Kidney (tissue), 14 donors: ENCODE measurements around the gene SENP3. TPM values are rescaled to one million over a fixed set of nuclear protein-coding genes. Genes with fewer than 3 reads are reported as not detected.

Experiments
- DNase-seq, 5 donors: peaks; one replicate each; pipeline ENCODE4 v3.0.0-alpha.2; 2013 to 2020
- FAIRE-seq: peaks from 2 replicates; lab custom pipeline; 2012; peaks lifted over from hg19 to GRCh38; lab: Jason Lieb, UNC
- H3K27ac ChIP-seq, 2 donors: one replicate each; pipeline ENCODE4 v1.7.0; 2013; ENCODE audit warnings: low read depth in 2 of 2, low read length in 2 of 2, inconsistent platforms in 1 of 2
- H3K27me3 ChIP-seq: one replicate; pipeline ENCODE4 v1.7.1; 2013; ENCODE audit warnings: low read length, inconsistent platforms; ENCODE audit not compliant: control insufficient read depth, insufficient read depth
- H3K36me3 ChIP-seq, 3 donors: one replicate each; pipeline versions ENCODE4 v1.7.0 to v1.7.1; 2013; ENCODE audit warnings: low read length in 3 of 3, control low read depth in 1 of 3, inconsistent platforms in 1 of 3; ENCODE audit not compliant: insufficient read depth in 3 of 3, control insufficient read depth in 2 of 3
- H3K4me1 ChIP-seq, 3 donors: one replicate each; pipeline versions ENCODE4 v1.7.0 to v1.7.1; 2013; ENCODE audit warnings: low read length in 3 of 3, inconsistent platforms in 1 of 3, low read depth in 1 of 3; ENCODE audit not compliant: control insufficient read depth in 2 of 3, insufficient read depth in 2 of 3
- H3K4me3 ChIP-seq, 3 donors: one replicate each; pipeline versions ENCODE4 v1.7.0 to v1.8.1; 2013; ENCODE audit warnings: low read length in 3 of 3, control low read depth in 1 of 3, inconsistent platforms in 1 of 3
- H3K9ac ChIP-seq, 3 donors: one replicate each; pipeline versions ENCODE4 v1.7.0 to v1.7.1; 2013; ENCODE audit warnings: low read length in 3 of 3, control low read depth in 1 of 3, inconsistent platforms in 1 of 3
- H3K9me3 ChIP-seq, 3 donors: one replicate each; pipeline versions ENCODE4 v1.7.0 to v1.7.1; 2013; ENCODE audit warnings: low read length in 3 of 3, control low read depth in 1 of 3, inconsistent platforms in 1 of 3; ENCODE audit not compliant: control insufficient read depth in 2 of 3, insufficient read depth in 1 of 3
- intact Hi-C: fragments of 100-400 bp; cut with DNase I; formaldehyde crosslinking; loops from one replicate; pipeline ENCODE4 v1.11.1; 2022
- polyA plus RNA-seq: library from polyadenylated mRNA; stranded (reverse); fragments of 350-450 nt; fragmentation: Illumina TruSeq; extraction: RNeasy Lipid Tissue Mini Kit (QIAGEN cat#74804); gene quantifications from one replicate; pipeline ENCODE4 v1.2.3, GENCODE V29; 2014; ENCODE audit warnings: low read depth, low replicate concordance; ENCODE audit not compliant: insufficient read depth
- total RNA-seq: library from RNA; stranded (reverse); fragmentation: NEBNext Ultra II Directional; extraction: Animal tissue kit (Norgen Biotek cat#: 25700); gene quantifications from one replicate; pipeline ENCODE4 v1.2.1, GENCODE V29; 2021
- TF ChIP-seq, protein P1 (sequence below): IDR thresholded peaks from 3 replicates; pipeline ENCODE4 v1.5.1; 2012; ENCODE audit warnings: mild to moderate bottlenecking, moderate library complexity, borderline replicate concordance; ENCODE audit not compliant: insufficient read depth; ENCODE audit errors: extremely low read depth
- donor health status: control.
- donor health status: control.
- donor health status: control.
- donor health status: control.
- donor health status: control.
- donor health status: DM: yes; HTN: yes; CAD: no.
- donor health status: Normal renal cell carcinoma (clear cell type).

The SENP3 gene
- total and polyA plus RNA-seq, 2 donors from 2014 or later, result 43.5 to 50.3 TPM

DNA sequence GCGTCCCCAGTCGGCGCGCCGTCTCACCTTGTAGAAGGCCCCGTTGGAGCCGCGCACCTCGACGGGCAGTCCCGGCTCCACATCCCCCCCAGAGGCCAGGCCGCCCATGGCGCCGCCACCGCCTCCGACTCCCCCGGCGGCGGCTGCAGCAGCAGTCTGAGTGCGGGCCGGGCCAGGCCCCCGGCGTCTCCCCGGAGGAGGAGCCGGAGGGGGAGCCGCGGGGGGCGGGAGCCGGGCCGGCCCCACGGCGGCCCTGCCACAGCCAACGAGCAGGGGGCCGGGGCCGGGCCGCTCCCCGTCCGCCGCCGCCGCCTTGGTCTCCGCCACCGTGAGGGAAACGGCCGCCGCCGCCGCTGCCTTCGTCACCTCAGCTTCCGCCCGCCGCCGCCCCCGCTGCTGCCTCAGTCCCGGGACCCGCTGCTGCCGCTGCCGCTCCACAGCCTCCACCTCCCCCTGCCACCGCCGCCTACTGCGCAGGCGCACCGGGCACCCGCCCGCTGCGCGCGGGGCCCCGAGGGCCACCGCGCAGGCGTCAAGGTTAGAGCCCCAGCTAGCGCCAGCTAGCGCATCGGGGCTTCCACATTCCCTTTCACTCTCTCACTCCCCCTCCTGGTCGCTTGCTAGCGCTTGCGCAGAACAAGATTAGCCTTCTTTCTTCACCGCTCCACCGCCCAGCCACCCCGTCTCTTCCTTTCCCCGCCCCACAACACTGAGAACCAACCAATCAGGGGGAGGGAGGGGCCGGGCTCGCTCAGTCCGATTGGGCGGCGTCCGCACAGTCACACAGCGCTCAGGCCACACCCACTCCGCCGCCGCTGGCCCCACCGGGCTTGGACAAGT is 52.9 kb downstream of the SENP3 start, which contains the start of gene FXR2:
Gene FXR2, minus strand, starts transcription at position 473 of the 840 bp plus-strand sequence. Its CDS starts 365 bp downstream, at position 108.
- Histone ChIP-seq H3K36me3 (peaks cover 0 to 3% (median 2%) of the 10 kb centered on the region in 3 donors), H3K27ac (peak within 1 kb of the TSS; percentile 76 to 87), H3K27me3 (no peaks in the 10 kb centered on the region), H3K4me1 (peaks cover 4 to 22% (median 17%) of the 10 kb centered on the region in 3 donors), H3K9ac (peak within 1 kb of the TSS; percentile 52 to 93 (median 78)), H3K9me3 (no peaks in the 10 kb centered on the region), H3K4me3 (peak within 1 kb of the TSS; percentile 76 to 93 (median 81))
- peak; percentile 92 for FAIRE-seq
- DNase-seq, result peak; percentile 100
- intact Hi-C loops, result no loop called here
- TF ChIP-seq, protein P1, sequence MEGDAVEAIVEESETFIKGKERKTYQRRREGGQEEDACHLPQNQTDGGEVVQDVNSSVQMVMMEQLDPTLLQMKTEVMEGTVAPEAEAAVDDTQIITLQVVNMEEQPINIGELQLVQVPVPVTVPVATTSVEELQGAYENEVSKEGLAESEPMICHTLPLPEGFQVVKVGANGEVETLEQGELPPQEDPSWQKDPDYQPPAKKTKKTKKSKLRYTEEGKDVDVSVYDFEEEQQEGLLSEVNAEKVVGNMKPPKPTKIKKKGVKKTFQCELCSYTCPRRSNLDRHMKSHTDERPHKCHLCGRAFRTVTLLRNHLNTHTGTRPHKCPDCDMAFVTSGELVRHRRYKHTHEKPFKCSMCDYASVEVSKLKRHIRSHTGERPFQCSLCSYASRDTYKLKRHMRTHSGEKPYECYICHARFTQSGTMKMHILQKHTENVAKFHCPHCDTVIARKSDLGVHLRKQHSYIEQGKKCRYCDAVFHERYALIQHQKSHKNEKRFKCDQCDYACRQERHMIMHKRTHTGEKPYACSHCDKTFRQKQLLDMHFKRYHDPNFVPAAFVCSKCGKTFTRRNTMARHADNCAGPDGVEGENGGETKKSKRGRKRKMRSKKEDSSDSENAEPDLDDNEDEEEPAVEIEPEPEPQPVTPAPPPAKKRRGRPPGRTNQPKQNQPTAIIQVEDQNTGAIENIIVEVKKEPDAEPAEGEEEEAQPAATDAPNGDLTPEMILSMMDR, result peak; percentile 41

DNA sequence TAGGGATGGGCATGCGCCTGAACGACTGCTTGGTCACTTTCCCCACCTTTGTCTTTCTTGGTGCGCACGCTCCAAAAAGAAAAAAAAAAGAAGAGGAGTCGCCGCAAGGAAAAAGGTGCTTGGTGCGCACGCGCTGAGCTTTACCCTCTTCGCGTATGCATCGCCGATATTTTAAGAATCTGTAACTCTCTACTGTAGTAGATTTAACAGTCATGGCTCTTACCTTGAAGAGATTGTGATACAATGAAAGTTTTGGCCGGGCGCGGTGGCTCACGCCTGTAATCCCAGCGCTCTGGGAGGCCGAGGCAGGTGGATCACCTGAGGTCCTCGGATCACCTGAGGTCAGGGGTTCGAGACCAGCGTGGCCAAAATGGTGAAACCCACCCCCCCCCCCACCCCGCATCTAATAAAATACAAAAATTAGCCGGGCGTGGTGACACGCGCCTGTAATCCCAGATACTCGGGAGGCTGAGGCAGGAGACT is 53.6 kb downstream of the SENP3 start:
- Histone ChIP-seq H3K9ac (peak overlapping the region in 2 of 3 donors; percentile 67 to 78), H3K4me1 (peaks cover 4 to 22% (median 17%) of the 10 kb centered on the region in 3 donors), H3K9me3 (no peaks in the 10 kb centered on the region), H3K27ac (peak overlapping the region; percentile 76 to 87), H3K27me3 (no peaks in the 10 kb centered on the region), H3K36me3 (peaks cover 0 to 3% (median under 1%) of the 10 kb centered on the region in 3 donors), H3K4me3 (peak overlapping the region; percentile 75 to 79 (median 76))
- no peak for FAIRE-seq
- DNase-seq, result no peak
- TF ChIP-seq, protein P1, result peak; percentile 1
- intact Hi-C loops, result no loop called here

DNA sequence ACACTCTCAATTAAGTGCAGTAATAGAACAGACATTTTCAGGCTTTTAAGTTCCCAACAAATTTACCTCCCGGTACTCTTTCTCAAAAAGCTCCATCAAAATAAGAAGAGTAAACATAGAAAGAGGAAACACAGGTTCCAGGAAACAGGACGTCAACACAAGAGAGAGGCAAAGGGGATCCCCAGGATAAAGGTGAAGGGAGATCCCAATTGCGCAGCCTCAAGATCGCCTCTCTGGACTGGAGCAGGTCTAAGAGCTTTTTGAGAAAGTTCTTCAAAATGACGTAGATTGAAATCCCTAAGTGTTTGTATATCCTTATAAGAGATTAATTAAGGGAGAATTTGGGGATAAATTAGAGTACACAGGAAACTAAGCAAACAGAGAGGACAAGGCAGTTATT is 56.9 kb downstream of the SENP3 start:
- Histone ChIP-seq H3K27me3 (no peaks in the 10 kb centered on the region), H3K27ac (no peak overlapping the region), H3K4me1 (peaks cover 0 to 2% (median 2%) of the 10 kb centered on the region in 3 donors), H3K4me3 (no peak overlapping the region), H3K9me3 (no peaks in the 10 kb centered on the region), H3K9ac (no peak overlapping the region), H3K36me3 (no peaks in the 10 kb centered on the region)
- intact Hi-C loops, result no loop called here
- TF ChIP-seq, protein P1, result no peak
- FAIRE-seq, result no peak
- no peak for DNase-seq
